ENCODE data around the gene RIMS4.

The RIMS4 gene

GRCh38 chr20:44704551-44704971, 105.8 kb downstream of the RIMS4 start:
- no peak for TF ChIP-seq EZH2 (IDR thresholded peaks at IDR 0.05; ENCODE audit: borderline replicate concordance, low read length)
- TF ChIP-seq CTCF (IDR thresholded peaks at IDR 0.05; ENCODE audit: low read length) = no peak
- H4K20me1 ChIP-seq (ENCODE audit: insufficient read depth, low read length) = no peaks in the 10 kb centered on the region
- H3K27ac ChIP-seq (ENCODE audit: low read depth, low read length, poor library complexity, severe bottlenecking) = no peak overlapping the region
- no peak overlapping the region for H3K4me3 ChIP-seq (ENCODE audit: low read depth, low read length, poor library complexity, severe bottlenecking)
- no peaks in the 10 kb centered on the region for H3K27me3 ChIP-seq (ENCODE audit: insufficient read depth, low read length)
- no peak overlapping the region for H2AFZ ChIP-seq (ENCODE audit: low read length)
- peaks cover 31% of the 10 kb centered on the region for H3K4me1 ChIP-seq (ENCODE audit: insufficient read depth, low read length, severe bottlenecking)
- peaks cover 3% of the 10 kb centered on the region; the same call in 1 of the 2 replicates for H3K9me3 ChIP-seq (ENCODE audit: low read length)
- H3K36me3 ChIP-seq (ENCODE audit: insufficient read depth, low read length) = no peaks in the 10 kb centered on the region
- H3K4me2 ChIP-seq (ENCODE audit: low read length) = no peak overlapping the region
- no peak overlapping the region for H3K9ac ChIP-seq (ENCODE audit: low read length)
- H3F3A ChIP-seq (ENCODE audit: insufficient read depth, low read length) = no peaks in the 10 kb centered on the region
- no peaks in the 10 kb centered on the region for H3K9me2 ChIP-seq (ENCODE audit: low read depth, low read length)
- no peaks in the 10 kb centered on the region for H3K79me2 ChIP-seq (ENCODE audit: insufficient read depth, low read length)

GRCh38 chr20:44703956-44704488, 106.3 kb downstream of the RIMS4 start:
- Histone ChIP-seq H3K9me3 (ENCODE audit: low read length) (peaks cover 3% of the 10 kb centered on the region; the same call in 1 of the 2 replicates), H3K9me2 (ENCODE audit: low read depth, low read length) (no peaks in the 10 kb centered on the region), H3K4me3 (ENCODE audit: low read depth, low read length, poor library complexity, severe bottlenecking) (no peak overlapping the region), H2AFZ (ENCODE audit: low read length) (no peak overlapping the region), H3K4me2 (ENCODE audit: low read length) (no peak overlapping the region), H3K79me2 (ENCODE audit: insufficient read depth, low read length) (no peaks in the 10 kb centered on the region), H3K36me3 (ENCODE audit: insufficient read depth, low read length) (no peaks in the 10 kb centered on the region), H3K4me1 (ENCODE audit: insufficient read depth, low read length, severe bottlenecking) (peaks cover 31% of the 10 kb centered on the region), H3K27ac (ENCODE audit: low read depth, low read length, poor library complexity, severe bottlenecking) (no peak overlapping the region), H3F3A (ENCODE audit: insufficient read depth, low read length) (no peaks in the 10 kb centered on the region), H4K20me1 (ENCODE audit: insufficient read depth, low read length) (no peaks in the 10 kb centered on the region), H3K9ac (ENCODE audit: low read length) (no peak overlapping the region), H3K27me3 (ENCODE audit: insufficient read depth, low read length) (no peaks in the 10 kb centered on the region)
- TF ChIP-seq EZH2 (IDR thresholded peaks at IDR 0.05; ENCODE audit: borderline replicate concordance, low read length) = no peak
- no peak for TF ChIP-seq CTCF (IDR thresholded peaks at IDR 0.05; ENCODE audit: low read length)

- H3K9me3 ChIP-seq (ENCODE audit: low read length) = peaks cover 3% of the 10 kb centered on the region; the same call in 1 of the 2 replicates
- H3K4me1 ChIP-seq (ENCODE audit: insufficient read depth, low read length, severe bottlenecking) = peaks cover 37% of the 10 kb centered on the region
- no peak overlapping the region for H3K27ac ChIP-seq (ENCODE audit: low read depth, low read length, poor library complexity, severe bottlenecking)
- no peak overlapping the region for H3K4me3 ChIP-seq (ENCODE audit: low read depth, low read length, poor library complexity, severe bottlenecking)
- no peaks in the 10 kb centered on the region for H3K9me2 ChIP-seq (ENCODE audit: low read depth, low read length)
- H4K20me1 ChIP-seq (ENCODE audit: insufficient read depth, low read length) = no peaks in the 10 kb centered on the region
- no peak for TF ChIP-seq CTCF (IDR thresholded peaks at IDR 0.05; ENCODE audit: low read length)
- TF ChIP-seq EZH2 (IDR thresholded peaks at IDR 0.05; ENCODE audit: borderline replicate concordance, low read length) = no peak
- no peaks in the 10 kb centered on the region for H3K36me3 ChIP-seq (ENCODE audit: insufficient read depth, low read length)
- H3K9ac ChIP-seq (ENCODE audit: low read length) = no peak overlapping the region
- H3K4me2 ChIP-seq (ENCODE audit: low read length) = peak overlapping the region; percentile 38; the same call in 1 of the 2 replicates
- no peaks in the 10 kb centered on the region for H3K79me2 ChIP-seq (ENCODE audit: insufficient read depth, low read length)
- H3F3A ChIP-seq (ENCODE audit: insufficient read depth, low read length) = no peaks in the 10 kb centered on the region
- no peak overlapping the region for H2AFZ ChIP-seq (ENCODE audit: low read length)
- no peaks in the 10 kb centered on the region for H3K27me3 ChIP-seq (ENCODE audit: insufficient read depth, low read length)
Observed at GRCh38 chr20:44703183-44703925, 107.0 kb downstream of the RIMS4 start.

All from OCI-LY1 (cell line).